ENCODE results near the gene MLLT10. TPM values are rescaled to one million over a fixed set of nuclear protein-coding genes. Genes with fewer than 3 reads are reported as not detected.

MLLT10 gene
- total RNA-seq, 6 experiments from 2014 or later: 21.8 to 25.2 (median 22.9) TPM

DNA sequence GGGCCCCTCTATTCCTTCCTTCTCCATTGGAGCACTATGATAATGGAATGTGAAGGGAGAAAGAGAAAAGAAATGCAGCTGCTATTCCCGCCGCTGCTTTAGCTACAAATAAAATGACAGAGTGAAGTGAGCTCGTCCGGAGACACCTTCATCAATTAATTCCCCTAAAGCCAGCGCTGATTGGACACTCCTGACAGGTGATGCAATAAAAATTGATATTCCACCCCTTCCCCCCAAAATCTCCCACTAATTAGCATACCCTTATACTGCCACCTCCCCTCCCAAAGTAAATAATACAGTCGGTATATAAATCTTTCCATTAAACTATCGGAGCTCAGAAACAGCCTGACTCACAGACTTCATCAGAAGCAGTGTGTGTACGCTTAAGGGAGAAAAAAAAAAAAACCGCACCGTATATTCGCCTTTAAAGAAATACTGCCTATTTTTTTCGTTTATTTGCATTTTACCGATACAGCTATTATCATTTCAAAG lies 15.8 kb upstream of the MLLT10 start:
- TF ChIP-seq, protein P1, sequence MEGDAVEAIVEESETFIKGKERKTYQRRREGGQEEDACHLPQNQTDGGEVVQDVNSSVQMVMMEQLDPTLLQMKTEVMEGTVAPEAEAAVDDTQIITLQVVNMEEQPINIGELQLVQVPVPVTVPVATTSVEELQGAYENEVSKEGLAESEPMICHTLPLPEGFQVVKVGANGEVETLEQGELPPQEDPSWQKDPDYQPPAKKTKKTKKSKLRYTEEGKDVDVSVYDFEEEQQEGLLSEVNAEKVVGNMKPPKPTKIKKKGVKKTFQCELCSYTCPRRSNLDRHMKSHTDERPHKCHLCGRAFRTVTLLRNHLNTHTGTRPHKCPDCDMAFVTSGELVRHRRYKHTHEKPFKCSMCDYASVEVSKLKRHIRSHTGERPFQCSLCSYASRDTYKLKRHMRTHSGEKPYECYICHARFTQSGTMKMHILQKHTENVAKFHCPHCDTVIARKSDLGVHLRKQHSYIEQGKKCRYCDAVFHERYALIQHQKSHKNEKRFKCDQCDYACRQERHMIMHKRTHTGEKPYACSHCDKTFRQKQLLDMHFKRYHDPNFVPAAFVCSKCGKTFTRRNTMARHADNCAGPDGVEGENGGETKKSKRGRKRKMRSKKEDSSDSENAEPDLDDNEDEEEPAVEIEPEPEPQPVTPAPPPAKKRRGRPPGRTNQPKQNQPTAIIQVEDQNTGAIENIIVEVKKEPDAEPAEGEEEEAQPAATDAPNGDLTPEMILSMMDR (IDR thresholded peaks at IDR 0.05): no peak
- Mint-ChIP-seq H3K27ac (peak overlapping the region; percentile 87), H3K4me3 (peak overlapping the region; percentile 95), H3K36me3 (ENCODE audit: low read depth) (no peaks in the 10 kb centered on the region), H3K4me1 (ENCODE audit: low read depth) (peaks cover 58% of the 10 kb centered on the region), H3K9me3 (no peaks in the 10 kb centered on the region), H3K27me3 (ENCODE audit: insufficient read depth) (no peaks in the 10 kb centered on the region)
- no peak for DNase-seq

DNA sequence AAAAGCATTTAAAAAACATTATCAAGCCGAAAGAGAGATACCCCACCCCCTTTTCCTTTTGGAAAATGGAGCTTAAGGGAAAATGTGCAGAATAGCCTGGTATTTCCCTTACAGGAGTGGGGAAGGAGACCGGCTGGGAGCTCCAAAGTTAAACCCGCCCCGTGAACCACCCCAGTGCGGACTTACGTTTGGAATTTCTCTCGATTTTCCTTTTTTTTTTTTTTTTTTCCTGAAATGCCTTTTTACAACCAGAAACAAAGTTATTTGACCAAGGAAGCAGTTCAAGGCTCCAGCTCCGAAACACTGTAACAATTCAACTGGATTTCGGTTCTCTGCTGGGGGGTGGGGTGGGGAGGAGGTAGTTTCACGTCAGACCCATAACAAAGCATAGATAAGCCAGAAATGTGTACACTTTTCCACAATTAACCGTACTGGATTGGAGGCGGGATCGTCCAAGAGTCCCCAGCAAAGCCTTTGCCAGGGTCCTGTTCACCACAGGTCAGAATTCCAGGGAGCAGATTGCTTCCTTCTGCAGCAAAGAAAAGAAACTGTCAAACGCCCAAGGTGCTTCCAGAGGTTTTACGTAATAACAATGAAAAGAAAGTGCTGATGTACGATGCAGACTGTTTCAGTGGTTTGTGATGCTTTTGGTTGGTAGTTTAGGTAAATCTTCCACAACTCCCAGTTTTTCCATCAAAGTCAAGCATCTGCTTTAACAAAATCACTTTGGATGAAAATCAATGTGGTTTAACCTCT lies 15.2 kb upstream of the MLLT10 start:
- Mint-ChIP-seq H3K27me3 (ENCODE audit: insufficient read depth) (no peaks in the 10 kb centered on the region), H3K4me3 (peak overlapping the region; percentile 95), H3K4me1 (ENCODE audit: low read depth) (peaks cover 64% of the 10 kb centered on the region), H3K36me3 (ENCODE audit: low read depth) (no peaks in the 10 kb centered on the region), H3K27ac (peak overlapping the region; percentile 87), H3K9me3 (no peaks in the 10 kb centered on the region)
- no peak for DNase-seq
- TF ChIP-seq, protein P1 (IDR thresholded peaks at IDR 0.05): no peak

- Mint-ChIP-seq H3K27me3 (ENCODE audit: insufficient read depth) (no peaks in the 10 kb centered on the region), H3K4me1 (ENCODE audit: low read depth) (peaks cover 67% of the 10 kb centered on the region), H3K27ac (peak overlapping the region; percentile 87), H3K9me3 (no peaks in the 10 kb centered on the region), H3K36me3 (ENCODE audit: low read depth) (no peaks in the 10 kb centered on the region), H3K4me3 (peak overlapping the region; percentile 95)
- TF ChIP-seq, protein P1 (IDR thresholded peaks at IDR 0.05): no peak
- no peak for DNase-seq
Observed at GRCh38 chr10:21519397-21519933, 14.6 kb upstream of the MLLT10 start.

DNA sequence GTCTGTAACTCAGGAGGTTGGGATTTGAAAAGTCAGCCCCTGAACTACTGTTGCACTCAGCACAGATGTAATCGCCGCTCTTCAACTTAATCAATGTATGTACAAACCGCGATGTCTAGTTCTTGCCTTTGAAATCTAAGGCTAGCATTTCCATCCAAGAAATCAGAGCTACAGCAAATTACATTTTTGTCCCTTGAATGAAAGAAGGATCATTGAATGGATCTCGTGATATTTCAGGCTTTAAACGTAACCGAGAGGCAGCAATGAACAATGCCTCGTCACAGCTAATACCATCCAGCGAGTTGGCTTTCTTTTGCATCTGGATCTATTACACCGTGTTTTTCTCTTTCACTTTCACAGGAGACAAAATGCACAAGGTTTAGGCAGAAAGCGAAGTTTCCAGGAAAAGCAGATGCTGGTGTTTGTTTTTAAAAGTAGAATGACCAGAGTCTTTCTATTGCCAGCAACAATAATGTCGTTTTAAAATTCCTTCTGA lies 14.0 kb upstream of the MLLT10 start:
- TF ChIP-seq, protein P1 (IDR thresholded peaks at IDR 0.05): no peak
- H3K27me3 Mint-ChIP-seq (ENCODE audit: insufficient read depth): no peaks in the 10 kb centered on the region
- DNase-seq: peak; percentile 66
- H3K4me1 Mint-ChIP-seq (ENCODE audit: low read depth): peaks cover 67% of the 10 kb centered on the region
- peak overlapping the region; percentile 87 for H3K27ac Mint-ChIP-seq
- no peaks in the 10 kb centered on the region for H3K36me3 Mint-ChIP-seq (ENCODE audit: low read depth)
- H3K9me3 Mint-ChIP-seq: no peaks in the 10 kb centered on the region
- peak overlapping the region; percentile 95 for H3K4me3 Mint-ChIP-seq

DNA sequence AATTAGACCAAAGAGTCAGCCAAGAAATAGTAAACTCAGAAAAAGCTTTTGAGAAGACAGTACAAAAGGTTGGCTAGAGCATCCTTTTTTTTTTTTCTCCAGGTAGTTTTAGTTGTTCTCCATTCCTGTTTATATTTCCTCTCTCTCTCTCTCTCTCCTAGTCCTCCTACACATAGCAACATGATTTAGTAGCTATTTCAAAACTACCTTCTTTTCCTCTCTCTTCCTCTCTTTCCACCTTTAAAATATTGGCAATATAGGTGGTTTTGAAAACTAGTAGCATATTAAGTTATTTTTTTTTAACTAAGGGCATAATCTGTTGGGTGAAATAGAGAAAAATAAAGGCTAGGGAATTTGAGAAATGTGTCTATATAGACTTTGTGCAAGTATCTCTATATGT lies 13.5 kb upstream of the MLLT10 start:
- DNase-seq: no peak
- TF ChIP-seq, protein P1 (IDR thresholded peaks at IDR 0.05): no peak
- H3K4me1 Mint-ChIP-seq (ENCODE audit: low read depth): peaks cover 66% of the 10 kb centered on the region
- no peaks in the 10 kb centered on the region for H3K27me3 Mint-ChIP-seq (ENCODE audit: insufficient read depth)
- peak overlapping the region; percentile 95 for H3K4me3 Mint-ChIP-seq
- H3K36me3 Mint-ChIP-seq (ENCODE audit: low read depth): no peaks in the 10 kb centered on the region
- H3K9me3 Mint-ChIP-seq: no peaks in the 10 kb centered on the region
- H3K27ac Mint-ChIP-seq: peak overlapping the region; percentile 87

All from HFFc6 (cell line).